ENCODE results near the gene EPHA3.
"Not testable (repeated sequence)": the region's sequence is repeated elsewhere in the genome, so short reads cannot be mapped to it uniquely, and the experiment has no call there.

Gene EPHA3

DNA sequence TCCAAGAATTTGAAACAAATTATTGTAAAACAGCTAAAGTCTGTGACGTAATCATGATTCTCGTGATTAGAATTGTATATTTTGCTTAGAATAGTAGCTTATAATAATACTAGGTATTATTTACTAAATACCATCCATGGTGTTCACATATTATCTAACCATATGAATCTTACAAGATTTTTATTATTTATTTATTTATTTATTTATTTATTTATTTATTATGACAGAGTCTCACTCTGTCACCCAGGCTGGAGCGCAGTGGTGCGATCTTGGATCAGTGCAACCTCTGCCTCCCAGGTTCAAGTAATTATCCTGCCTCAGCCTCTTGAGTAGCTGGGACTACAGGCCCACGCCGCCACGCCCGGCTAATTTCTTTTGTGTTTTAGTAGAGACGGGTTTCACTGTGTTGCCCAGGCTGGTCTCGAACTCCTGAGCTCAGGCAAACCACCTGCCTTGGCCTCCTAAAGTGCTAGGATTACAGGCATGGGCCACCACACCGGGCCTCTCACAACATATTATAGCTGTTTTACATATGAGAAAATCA, 173.5 kb downstream of the EPHA3 start:
- ATAC-seq (no peak), DNase-seq (no peak)

DNA sequence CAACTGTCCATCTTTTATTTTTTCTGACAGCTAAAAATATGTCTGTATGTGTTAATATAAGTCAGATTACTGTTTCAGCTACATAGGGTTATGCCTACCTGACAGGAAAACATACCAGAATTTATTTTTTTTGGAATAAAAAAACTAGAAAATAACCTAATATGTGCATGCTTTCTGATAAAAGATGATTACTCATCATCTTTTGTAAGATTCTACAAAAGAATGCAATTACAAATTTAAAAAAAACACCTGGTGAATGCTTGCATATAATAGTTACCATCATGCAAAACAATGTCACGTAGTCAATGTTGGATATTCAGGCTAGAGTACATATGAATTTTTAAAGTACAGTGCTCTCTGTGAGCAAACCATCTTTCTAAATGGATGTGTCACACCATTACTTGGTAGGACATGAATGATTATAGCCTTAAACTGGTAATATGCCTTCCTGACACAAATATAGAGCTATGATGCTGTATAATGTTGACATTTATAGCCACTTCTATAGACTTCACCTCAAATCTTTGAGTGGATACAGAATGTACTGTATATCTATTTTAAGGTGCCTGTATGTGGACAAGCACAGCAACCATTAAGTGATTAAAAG, 180.6 kb downstream of the EPHA3 start:
- ATAC-seq (no peak), DNase-seq (no peak)

DNA sequence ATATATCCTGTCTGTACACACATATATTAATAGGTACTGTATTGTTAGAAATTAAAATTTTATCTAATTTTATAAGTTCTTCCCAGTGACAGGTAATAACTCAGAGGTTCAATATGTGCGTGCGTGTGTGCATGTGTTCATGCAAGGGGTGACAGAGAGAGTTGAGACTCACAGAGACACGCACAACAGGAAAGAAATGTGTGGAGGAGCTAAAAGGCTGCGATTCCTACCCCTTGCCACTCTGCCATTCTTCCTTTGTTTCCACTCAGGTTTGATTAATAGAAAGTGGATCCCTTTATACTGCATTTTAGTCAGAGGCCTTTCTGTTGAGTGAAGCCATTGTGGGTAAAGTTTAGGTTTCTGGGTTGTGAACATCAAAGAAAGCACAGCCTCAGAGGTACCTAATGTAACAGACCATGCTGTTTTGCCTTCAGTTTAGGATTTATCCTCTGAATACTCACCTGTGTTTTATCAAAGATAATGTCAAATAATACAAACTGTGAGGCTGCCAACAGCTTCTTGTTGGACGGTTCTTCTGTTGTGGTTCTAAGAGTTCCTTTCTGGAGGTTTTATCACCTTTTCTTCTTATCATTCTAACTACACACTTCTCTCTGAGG, 182.3 kb downstream of the EPHA3 start:
- DNase-seq, result no peak
- no peak for ATAC-seq

DNA sequence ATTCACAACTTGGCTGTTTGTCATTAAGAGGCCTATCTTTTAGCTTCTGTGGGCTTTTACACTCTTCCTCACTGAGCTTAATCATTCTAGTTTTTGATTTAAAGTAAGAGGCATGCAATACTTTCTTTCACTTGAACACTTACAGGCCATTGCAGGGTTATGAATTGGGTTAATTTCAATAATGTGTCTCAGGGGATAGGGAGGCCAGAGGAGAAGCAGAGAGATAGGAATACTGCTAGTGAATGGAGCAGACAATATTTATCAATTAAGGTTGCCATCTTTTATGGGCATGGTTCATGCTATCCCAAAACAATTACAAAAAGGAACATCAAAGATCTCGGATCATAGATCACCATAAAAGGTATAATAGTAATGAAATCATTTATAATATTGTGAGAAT, 189.8 kb downstream of the EPHA3 start:
- ATAC-seq, result no peak
- DNase-seq, result no peak

DNA sequence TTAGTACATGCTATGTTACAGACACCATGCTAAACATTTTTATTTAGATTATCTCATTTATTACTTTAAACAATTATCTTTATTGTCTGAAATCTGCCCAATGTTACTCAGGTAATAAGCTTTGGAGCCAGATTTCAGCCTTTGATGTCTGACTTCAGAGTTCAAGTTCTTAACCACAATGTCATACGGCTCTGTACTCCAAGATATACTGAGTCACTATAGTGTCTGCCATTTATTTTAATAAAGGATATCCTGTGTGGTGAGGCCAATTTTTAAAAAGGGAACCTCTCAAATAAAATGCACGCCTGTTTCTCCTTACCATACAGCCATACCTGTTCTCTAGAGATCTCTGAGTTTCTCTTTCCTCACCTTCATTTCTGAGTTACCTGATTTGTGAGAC, 193.1 kb downstream of the EPHA3 start:
- DNase-seq (no peak), ATAC-seq (no peak)

DNA sequence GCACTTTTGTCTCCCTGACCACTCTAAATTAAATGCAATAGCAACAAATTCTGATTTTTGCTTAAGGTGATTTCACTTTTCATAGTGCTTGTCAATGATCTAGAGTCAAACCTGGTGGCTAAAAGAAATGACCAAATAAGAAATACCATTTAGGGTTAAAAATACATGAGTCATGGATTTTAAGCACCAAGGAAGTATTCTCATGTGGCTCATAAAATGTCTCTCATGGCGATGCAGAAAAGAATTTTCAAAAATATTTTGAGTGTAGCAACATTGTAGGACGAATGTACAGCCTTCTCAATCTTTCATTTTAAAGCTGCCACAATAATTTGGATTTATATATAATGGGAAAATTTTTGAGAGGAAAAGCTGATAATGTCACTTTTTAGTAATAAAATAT, 193.6 kb downstream of the EPHA3 start:
- DNase-seq, result no peak
- no peak for ATAC-seq

DNA sequence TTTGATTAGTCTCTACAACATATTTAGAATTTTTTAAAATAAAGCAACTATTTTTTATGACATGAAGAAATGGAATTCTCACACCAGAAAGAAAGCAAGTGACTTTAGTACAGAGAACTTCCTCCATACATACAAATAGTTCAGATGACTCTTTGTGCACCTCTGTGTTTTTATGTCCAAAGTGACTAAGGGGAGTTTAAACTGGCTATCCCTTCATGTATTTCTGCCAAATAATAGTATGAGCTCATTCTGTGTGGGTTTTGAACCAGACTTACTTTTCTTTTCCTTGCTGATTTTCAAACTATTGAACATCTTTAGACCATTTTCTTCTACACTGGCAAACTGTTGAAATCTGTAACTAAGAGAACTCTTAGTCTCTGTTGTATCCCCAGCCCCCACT, 196.3 kb downstream of the EPHA3 start:
- no peak for DNase-seq
- no peak for ATAC-seq

DNA sequence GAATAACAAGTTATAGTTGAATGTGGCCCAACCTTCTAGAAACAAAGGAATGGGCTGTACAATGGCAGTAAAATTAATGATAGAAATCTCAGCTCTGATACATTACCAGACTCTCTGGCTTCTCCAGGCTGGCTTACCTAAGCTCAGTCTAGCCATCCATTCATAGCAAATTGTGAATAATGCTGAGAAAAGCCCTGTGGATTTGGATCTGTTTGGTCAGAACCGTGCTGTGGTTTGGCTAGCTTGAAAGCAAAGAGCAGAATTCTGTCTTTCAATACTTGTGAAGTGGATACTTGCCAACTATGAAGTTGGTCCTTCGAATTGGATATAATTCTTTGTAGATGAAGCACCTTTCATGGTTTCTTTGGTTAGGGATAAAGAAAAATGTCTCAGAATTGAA, 199.1 kb downstream of the EPHA3 start:
- no peak for DNase-seq

DNA sequence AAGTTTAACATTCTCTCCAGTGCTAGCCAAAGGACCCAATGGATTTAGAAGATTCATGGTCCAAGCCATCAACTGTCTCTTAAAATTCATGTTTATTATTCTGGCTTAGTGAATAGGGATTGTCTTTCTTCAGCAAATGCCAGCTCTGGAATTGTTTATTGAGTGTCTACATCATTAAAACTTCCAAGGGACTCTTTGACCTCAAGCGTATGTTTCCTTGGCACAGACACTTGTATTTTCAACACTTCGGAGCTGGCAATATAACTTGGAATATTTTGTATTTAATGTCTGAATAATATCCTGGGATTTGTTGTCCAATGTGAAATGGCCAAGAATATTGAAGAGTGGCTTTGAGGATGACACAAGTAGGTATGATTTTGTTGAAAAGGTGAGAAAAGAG, 204.2 kb downstream of the EPHA3 start:
- no peak for DNase-seq
- no peak for ATAC-seq

More for the DNA sequence above, 199.1 kb downstream of the EPHA3 start:
- no peak for ATAC-seq

DNA sequence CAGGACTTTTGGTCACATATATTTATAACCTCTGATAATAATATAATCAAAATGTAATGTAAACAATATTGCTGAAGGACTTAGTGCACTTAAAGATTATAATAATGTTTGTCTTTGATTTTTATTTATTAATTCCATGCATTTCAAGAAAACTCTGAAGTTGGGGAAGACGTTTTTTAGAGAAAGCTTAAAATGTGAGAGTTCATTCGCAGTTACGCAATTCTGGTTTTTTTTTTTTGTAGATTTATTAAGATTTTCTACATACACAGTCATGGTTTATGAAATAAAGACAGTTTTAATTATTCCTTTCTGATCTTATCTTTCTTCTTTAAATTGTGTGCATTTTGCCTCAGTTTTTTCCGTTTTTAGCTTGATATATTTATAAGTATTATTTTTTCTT, 204.7 kb downstream of the EPHA3 start:
- ATAC-seq, result no peak
- no peak for DNase-seq

DNA sequence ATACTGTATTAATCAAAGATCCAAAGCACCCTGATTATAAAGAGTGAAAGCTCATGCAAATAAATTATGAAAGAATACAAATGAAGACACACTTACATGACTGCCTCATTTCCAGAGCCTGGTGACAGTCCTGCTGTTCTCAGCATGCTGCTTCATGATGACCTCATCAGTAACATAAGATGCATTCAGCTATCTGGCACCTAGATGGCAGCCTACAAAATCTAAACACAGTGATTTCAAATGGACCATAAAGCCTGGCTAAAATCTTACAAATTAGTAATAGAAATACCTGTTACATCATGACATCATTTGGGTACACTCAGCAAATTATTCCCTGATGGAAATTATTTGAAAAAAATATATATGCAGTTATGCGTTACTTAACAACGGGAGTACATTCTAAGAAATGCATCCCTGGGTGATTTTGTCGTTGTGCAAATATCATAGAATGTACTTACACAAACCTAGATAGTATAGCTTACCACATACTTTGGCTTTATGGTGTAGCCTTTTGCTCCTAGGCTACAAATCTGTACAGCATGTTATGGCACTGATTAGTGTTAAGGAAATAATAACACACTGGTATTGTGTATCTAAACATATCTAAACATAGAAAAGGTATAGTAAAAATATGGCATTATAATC, 207.2 kb downstream of the EPHA3 start:
- ATAC-seq (no peak), DNase-seq (no peak)

DNA sequence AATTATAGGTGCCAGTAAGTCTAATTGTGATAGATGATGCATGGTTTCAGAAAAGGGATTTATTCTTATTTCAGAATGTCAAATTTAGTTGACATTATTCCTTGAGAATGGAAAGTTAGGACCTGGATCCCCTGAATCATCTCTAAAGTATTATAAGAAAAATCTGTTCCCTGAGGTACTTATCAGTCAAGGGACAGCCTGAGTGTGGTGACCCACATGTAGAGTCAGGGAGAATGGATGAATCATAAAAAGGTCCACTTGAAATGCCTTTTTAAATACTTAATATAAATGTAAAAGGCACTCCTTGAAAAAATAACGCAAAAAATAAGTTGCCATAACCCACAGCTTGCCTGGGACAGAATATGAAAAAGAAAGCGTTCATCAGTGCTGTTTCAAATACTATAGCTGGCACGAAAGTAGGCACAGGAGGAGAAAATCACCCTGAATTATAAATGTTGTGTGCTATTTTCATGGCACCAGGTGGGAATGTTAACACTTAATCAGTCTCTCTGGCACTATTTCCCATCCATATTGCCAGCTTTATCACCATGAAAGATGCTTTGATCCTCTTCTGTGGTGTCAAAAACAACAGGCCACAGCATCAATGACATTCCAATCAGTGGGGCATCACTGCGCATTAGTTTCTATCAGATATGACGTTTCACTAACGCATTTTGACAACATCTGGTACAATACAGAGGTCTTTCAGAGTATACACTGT, 208.5 kb downstream of the EPHA3 start:
- ATAC-seq, result no peak

DNA sequence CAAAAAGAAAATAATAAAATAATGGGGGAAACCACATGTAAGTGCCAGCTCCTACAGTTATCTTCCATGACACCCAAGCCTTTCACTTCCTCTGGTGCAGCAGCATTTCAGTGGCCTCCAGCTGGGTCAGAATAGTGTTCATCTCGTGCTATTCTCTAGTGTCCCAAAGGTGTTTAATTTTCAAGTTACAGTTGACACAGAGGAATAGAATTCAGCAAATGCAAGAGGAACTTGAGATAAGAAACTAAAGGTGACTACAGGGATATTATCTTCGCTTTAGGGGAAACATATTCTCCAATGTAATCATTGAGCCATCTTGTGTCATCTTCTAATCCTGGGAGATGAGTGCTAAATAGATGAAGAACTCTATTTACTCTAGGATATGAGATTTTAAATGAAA, 212.8 kb downstream of the EPHA3 start:
- no peak for ATAC-seq
- no peak for DNase-seq

More for the DNA sequence above, 208.5 kb downstream of the EPHA3 start:
- DNase-seq, result no peak

DNA sequence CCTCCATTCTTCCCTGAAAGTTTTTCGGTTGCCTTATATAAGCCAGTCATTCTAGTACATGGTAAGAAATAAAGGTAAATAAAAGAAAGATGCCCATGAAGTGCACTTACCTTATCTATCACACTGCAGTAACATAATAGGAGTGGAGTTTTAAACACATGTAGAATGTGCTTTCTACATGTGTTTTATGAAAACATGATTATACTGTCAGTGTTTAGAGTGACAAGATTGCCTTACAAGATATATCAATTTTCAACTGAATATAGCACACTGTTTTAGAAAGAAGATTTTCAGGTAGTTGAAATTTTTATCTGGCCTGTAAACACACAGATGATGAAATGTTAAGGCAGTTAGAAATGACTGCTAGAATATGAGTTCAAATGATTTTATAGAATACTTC, 219.6 kb downstream of the EPHA3 start:
- no peak for ATAC-seq
- DNase-seq, result no peak

DNA sequence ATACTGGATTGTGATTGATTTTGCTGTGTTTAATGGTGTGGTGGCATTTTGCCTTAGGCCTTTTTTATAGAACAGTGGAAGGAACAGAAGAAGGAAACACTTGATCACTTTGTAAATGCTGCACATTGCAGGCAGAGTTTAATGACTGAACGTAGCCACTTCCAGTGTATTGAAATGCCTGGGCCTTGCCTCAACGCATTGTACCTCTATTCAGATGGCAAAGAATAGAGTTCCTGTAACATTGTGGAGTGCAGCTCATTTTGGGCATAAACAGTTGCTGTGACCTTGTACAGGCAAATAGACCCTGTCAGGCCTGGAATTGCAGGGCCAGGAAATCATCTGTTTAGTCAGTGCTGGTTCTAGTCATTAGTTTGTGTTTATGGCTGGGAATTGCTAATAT, 225.0 kb downstream of the EPHA3 start:
- DNase-seq, result no peak
- ATAC-seq, result no peak

DNA sequence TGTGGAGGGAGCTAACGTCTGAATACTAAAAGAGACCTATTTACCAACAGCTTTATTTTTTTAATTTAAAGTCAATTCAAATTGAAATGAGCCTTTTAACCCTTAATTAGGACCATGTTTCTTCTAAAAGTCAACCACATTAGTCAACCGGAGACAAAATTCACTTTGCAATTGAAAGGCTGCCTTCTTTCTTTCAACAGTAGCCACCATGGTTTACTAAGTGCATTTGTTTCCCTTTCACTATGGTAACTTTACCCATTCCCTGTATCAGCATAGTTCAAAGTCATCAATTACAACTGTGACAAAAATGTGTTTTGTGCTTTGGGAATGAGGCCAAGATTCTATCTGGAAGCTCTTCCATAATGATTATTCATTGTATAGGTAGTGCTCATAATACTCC, 225.4 kb downstream of the EPHA3 start:
- DNase-seq (no peak), ATAC-seq (no peak)

DNA sequence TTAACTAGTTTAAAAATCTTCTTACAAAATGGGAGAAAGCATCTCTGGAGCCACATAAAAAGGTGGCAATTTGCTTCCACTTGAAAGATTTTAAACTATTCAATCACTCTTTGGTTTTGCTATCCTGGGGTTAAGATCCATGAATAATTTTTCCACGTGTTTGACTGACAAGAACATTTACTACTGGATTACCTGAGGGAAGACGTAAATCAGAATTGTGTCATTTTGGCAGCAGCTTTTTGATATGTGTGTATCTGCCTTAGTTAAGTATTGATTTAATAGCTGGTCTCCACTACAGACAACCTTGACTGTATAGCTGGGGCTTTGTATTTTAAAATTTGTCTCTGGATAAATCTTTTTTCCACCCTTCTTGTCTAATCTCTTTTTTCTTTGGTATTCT, 228.3 kb downstream of the EPHA3 start:
- ATAC-seq, result no peak
- no peak for DNase-seq

DNA sequence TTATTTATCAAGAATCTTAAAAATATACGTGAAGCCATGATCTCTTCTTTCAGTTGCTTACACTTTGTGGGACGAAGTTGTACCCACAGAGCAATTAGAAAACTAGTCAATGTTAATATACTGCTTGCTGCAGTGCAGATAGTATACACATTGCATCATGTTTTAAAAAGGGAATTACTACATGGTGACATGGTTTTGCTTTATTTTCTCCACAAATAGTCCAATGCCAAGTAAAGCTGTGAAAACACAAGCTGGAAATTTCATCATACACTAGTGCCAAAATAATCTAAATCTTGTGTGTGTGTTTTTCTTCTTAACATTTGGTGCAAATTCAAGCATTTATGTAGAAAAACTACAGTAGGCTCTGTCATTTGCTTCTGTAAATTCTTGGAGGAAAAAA, 233.0 kb downstream of the EPHA3 start:
- DNase-seq, result no peak
- no peak for ATAC-seq

DNA sequence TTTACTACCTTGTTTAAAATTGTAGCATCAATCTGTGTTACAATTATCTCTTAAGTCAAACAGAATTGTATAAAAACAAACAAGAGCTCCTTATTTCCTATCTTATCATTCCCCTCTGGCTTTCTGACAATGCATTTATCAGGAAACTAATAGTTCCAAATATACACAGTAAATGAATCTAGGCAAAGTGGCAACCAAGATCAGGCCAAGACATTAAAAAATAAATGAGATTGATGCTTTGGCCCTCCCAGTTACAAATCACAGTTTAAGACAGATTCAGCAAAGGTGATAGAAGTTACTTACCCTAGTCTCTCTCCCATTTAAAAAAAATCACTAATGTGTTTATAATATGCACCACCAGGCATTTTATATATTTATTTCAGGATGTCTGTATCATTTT, 236.7 kb downstream of the EPHA3 start:
- ATAC-seq (no peak), DNase-seq (no peak)

DNA sequence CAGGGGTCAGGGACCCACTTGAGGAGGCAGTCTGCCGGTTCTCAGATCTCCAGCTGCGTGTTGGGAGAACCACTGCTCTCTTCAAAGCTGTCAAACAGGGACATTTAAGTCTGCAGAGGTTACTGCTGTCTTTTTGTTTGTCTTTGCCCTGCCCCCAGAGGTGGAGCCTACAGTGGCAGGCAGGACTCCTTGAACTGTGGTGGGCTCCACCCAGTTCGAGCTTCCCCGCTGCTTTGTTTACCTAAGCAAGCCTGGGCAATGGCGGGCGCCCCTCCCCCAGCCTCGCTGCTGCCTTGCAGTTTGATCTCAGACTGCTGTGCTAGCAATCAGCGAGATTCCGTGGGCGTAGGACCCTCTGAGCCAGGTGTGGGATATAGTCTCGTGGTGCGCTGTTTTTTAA, 243.5 kb downstream of the EPHA3 start:
- DNase-seq, ATAC-seq: not testable (repeated sequence)

DNA sequence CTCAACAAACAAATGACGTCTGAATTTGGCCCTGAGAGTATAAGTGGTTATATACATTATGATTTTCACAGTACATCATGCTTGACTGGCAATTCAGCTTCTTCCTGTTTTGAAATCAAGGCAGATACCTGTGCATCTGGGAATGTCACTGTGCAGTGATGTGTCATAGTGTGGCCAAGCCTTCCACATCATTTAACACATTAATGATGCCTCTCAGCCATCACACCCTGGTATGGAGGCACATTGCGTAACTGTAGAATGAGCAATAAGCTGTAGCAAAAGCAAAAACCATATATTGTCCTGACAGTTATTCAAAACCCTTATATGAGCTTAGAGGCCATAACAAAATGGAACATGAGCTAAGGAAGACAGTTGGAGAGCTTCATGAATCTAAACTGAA, 246.0 kb downstream of the EPHA3 start:
- DNase-seq (no peak), ATAC-seq (no peak)

DNA sequence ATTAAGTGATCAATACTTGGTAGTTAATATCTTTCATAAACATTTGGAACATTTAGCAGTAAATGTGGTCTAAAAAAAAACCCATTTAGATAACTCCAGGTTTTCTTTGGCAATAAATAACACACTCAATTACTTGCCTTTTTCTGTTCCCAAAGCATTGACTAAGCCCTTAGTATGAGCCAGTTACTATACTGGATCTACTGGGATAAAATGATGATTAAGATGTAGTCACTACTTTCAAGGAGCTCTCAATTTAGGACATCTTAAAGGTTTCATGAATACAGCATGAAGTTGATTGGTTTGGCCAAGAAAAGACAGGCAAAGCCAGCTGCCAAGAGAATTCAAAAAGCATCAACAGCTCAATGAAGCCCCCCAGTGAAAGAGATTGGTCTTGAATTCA, 250.9 kb downstream of the EPHA3 start:
- ATAC-seq (no peak), DNase-seq (no peak)

DNA sequence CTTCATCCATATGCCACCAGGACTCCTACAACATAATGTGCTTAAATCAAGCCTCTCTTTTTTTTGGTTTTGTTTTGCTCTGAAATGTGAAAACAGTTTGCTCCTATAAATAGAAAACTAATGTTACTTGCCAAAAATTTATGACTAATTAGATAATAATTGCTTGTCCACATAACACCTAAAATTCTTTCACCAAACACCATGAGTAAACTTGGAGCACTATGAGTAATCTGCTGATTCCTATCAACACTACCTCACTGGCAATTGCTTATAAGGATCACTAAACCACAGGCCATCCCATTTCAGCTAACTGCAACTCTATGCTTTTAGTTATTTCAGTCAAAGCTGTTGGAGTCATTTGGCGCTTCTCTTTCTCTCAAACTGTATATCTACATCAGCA, 252.7 kb downstream of the EPHA3 start:
- no peak for ATAC-seq
- no peak for DNase-seq

All from stimulated activated naive CD8-positive, alpha-beta T cell treated with anti-CD3 and anti-CD28 coated beads, Interleukin-15, Interleukin-2, amounts not matched to agents 100 U/mL and 50 U/mL, for 24 hours (primary cell).